Loucy (cell line): ENCODE measurements around the gene ULBP2.

Experiments used
- H2AFZ ChIP-seq: fragments of 200-600 bp; sonication (generic); 2 replicates; pipeline ENCODE4 v1.6.0; 2016; ENCODE audit warnings: antibody characterized with exemption, mild to moderate bottlenecking, low read length, moderate library complexity
- H3F3A ChIP-seq: fragments of 200-600 bp; 2 replicates; pipeline ENCODE4 v1.6.0; 2016; ENCODE audit warnings: antibody characterized with exemption, low read depth, mild to moderate bottlenecking
- H3K27me3 ChIP-seq: fragments of 200-600 bp; sonication (generic); 2 replicates; pipeline ENCODE4 v1.6.1; 2014; ENCODE audit warnings: low read length, mild to moderate bottlenecking; ENCODE audit not compliant: insufficient read depth, poor library complexity, severe bottlenecking
- H3K36me3 ChIP-seq: fragments of 200-600 bp; sonication (generic); 2 replicates; pipeline ENCODE4 v1.6.1; 2016; ENCODE audit warnings: low read length; ENCODE audit not compliant: insufficient read depth
- H3K4me1 ChIP-seq: fragments of 200-600 bp; sonication (generic); 2 replicates; pipeline ENCODE4 v1.5.1; 2014; ENCODE audit warnings: low read length, mild to moderate bottlenecking; ENCODE audit not compliant: insufficient read depth, poor library complexity, severe bottlenecking
- H3K4me2 ChIP-seq: fragments of 200-600 bp; sonication (generic); 2 replicates; pipeline ENCODE4 v1.6.0; 2014; ENCODE audit warnings: antibody characterized with exemption, low read length, low read depth, mild to moderate bottlenecking; ENCODE audit not compliant: poor library complexity, severe bottlenecking
- H3K4me3 ChIP-seq: fragments of 200-600 bp; sonication (generic); 2 replicates; pipeline ENCODE4 v1.5.1; 2014; ENCODE audit warnings: low read length, mild to moderate bottlenecking, mixed read lengths; ENCODE audit not compliant: poor library complexity, severe bottlenecking
- H3K79me2 ChIP-seq: fragments of 200-600 bp; sonication (generic); 2 replicates; pipeline ENCODE4 v1.6.1; 2014; ENCODE audit warnings: low read length; ENCODE audit not compliant: insufficient read depth
- H3K9ac ChIP-seq: fragments of 200-600 bp; sonication (generic); 2 replicates; pipeline ENCODE4 v1.6.0; 2014; ENCODE audit warnings: mild to moderate bottlenecking, low read depth, low read length, moderate library complexity; ENCODE audit not compliant: poor library complexity, severe bottlenecking
- H3K9me2 ChIP-seq: fragments of 200-600 bp; sonication (generic); replicated peaks from 2 replicates; pipeline ENCODE4 v1.6.1; 2016; ENCODE audit warnings: low read depth, low read length, mixed read lengths
- H3K9me3 ChIP-seq: fragments of 200-600 bp; sonication (generic); 2 replicates; pipeline ENCODE4 v1.6.1; 2014; ENCODE audit warnings: mild to moderate bottlenecking, antibody characterized with exemption, low read length, low read depth; ENCODE audit not compliant: insufficient read depth
- H4K20me1 ChIP-seq: fragments of 200-600 bp; sonication (generic); 2 replicates; pipeline ENCODE4 v1.6.0; 2014; ENCODE audit warnings: antibody characterized with exemption, low read length, mild to moderate bottlenecking; ENCODE audit not compliant: insufficient read depth, poor library complexity, severe bottlenecking
- EZH2phosphoT487 ChIP-seq: fragments of 200-600 bp; IDR thresholded peaks from 2 replicates; pipeline ENCODE4 v1.6.1; 2018; ENCODE audit warnings: antibody characterized with exemption, mild to moderate bottlenecking, moderate library complexity, borderline replicate concordance
- TF ChIP-seq, protein P1 (sequence below): fragments of 200-600 bp; sonication (generic); conservative IDR thresholded peaks from 2 replicates; pipeline ENCODE4 v1.5.1; 2014; ENCODE audit warnings: mild to moderate bottlenecking, antibody characterized with exemption, low read length

ULBP2 gene

GRCh38 chr6:149900620-149901443 lies 41.0 kb upstream of the ULBP2 start:
- no peak overlapping the region for H2AFZ ChIP-seq
- H3K9me3 ChIP-seq, result no peaks in the 10 kb centered on the region
- no peaks in the 10 kb centered on the region; the same call in 1 of the 2 replicates for H3F3A ChIP-seq
- H3K4me2 ChIP-seq, result no peak overlapping the region
- TF ChIP-seq EZH2phosphoT487, result no peak
- TF ChIP-seq, protein P1, sequence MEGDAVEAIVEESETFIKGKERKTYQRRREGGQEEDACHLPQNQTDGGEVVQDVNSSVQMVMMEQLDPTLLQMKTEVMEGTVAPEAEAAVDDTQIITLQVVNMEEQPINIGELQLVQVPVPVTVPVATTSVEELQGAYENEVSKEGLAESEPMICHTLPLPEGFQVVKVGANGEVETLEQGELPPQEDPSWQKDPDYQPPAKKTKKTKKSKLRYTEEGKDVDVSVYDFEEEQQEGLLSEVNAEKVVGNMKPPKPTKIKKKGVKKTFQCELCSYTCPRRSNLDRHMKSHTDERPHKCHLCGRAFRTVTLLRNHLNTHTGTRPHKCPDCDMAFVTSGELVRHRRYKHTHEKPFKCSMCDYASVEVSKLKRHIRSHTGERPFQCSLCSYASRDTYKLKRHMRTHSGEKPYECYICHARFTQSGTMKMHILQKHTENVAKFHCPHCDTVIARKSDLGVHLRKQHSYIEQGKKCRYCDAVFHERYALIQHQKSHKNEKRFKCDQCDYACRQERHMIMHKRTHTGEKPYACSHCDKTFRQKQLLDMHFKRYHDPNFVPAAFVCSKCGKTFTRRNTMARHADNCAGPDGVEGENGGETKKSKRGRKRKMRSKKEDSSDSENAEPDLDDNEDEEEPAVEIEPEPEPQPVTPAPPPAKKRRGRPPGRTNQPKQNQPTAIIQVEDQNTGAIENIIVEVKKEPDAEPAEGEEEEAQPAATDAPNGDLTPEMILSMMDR, result no peak
- peaks cover 11% of the 10 kb centered on the region for H3K4me1 ChIP-seq
- no peaks in the 10 kb centered on the region for H3K79me2 ChIP-seq
- H3K4me3 ChIP-seq, result no peak overlapping the region
- no peak overlapping the region for H3K9ac ChIP-seq
- H3K27me3 ChIP-seq, result no peaks in the 10 kb centered on the region
- H3K36me3 ChIP-seq, result no peaks in the 10 kb centered on the region
- H4K20me1 ChIP-seq, result no peaks in the 10 kb centered on the region
- H3K9me2 ChIP-seq, result no peaks in the 10 kb centered on the region

GRCh38 chr6:149901444-149902140 lies 40.2 kb upstream of the ULBP2 start:
- Histone ChIP-seq H3K4me3 (no peak overlapping the region), H3K9me3 (no peaks in the 10 kb centered on the region), H3K27me3 (no peaks in the 10 kb centered on the region), H3K9ac (no peak overlapping the region), H3F3A (no peaks in the 10 kb centered on the region), H2AFZ (no peak overlapping the region), H3K4me1 (peaks cover 3% of the 10 kb centered on the region), H3K79me2 (no peaks in the 10 kb centered on the region), H3K9me2 (no peaks in the 10 kb centered on the region), H4K20me1 (no peaks in the 10 kb centered on the region), H3K4me2 (no peak overlapping the region), H3K36me3 (no peaks in the 10 kb centered on the region)
- TF ChIP-seq, protein P1, result no peak
- no peak for TF ChIP-seq EZH2phosphoT487

GRCh38 chr6:149903938-149904611 lies 37.7 kb upstream of the ULBP2 start:
- no peak overlapping the region for H3K9ac ChIP-seq
- H2AFZ ChIP-seq, result no peak overlapping the region
- no peaks in the 10 kb centered on the region for H3K27me3 ChIP-seq
- H3K4me1 ChIP-seq, result no peaks in the 10 kb centered on the region
- H3K9me2 ChIP-seq, result no peaks in the 10 kb centered on the region
- no peaks in the 10 kb centered on the region for H4K20me1 ChIP-seq
- H3F3A ChIP-seq, result no peaks in the 10 kb centered on the region
- H3K9me3 ChIP-seq, result peaks cover 9% of the 10 kb centered on the region; the same call in 1 of the 2 replicates
- H3K79me2 ChIP-seq, result no peaks in the 10 kb centered on the region
- no peaks in the 10 kb centered on the region for H3K36me3 ChIP-seq
- TF ChIP-seq, protein P1, result no peak
- TF ChIP-seq EZH2phosphoT487, result no peak
- no peak overlapping the region for H3K4me2 ChIP-seq
- H3K4me3 ChIP-seq, result no peak overlapping the region
